Uterus (tissue), 4 donors: Measurements from ENCODE around the gene SDC1. TPM values are rescaled to one million over a fixed set of nuclear protein-coding genes. Genes with fewer than 3 reads are reported as not detected.

Experiments
- DNase-seq, 2 donors: peaks; one replicate each; pipeline ENCODE4 v3.0.0-alpha.2; 2019 to 2020
- H3K27ac ChIP-seq, 2 donors: fragments of 200-600 bp; sonication (generic); 1 replicate in 1 of 2; 2 replicates in 1 of 2; pipeline ENCODE4 v1.5.1; 2016 to 2018
- H3K27me3 ChIP-seq, 2 donors: fragments of 200-600 bp; sonication (generic); one replicate each; pipeline ENCODE4 v1.5.1; 2018 to 2019; ENCODE audit warnings: control low read depth in 1 of 2
- H3K36me3 ChIP-seq, 2 donors: fragments of 200-600 bp; sonication (generic); one replicate each; pipeline ENCODE4 v1.5.1; 2019; ENCODE audit warnings: control low read depth in 1 of 2
- H3K4me1 ChIP-seq, 2 donors: fragments of 200-600 bp; sonication (generic); one replicate each; pipeline ENCODE4 v1.5.1; 2018 to 2019; ENCODE audit warnings: control low read depth in 1 of 2
- H3K4me3 ChIP-seq, 2 donors: fragments of 200-600 bp; sonication (generic); 1 replicate in 1 of 2; 2 replicates in 1 of 2; pipeline ENCODE4 v1.5.1; 2018 to 2019; ENCODE audit warnings: mild to moderate bottlenecking in 1 of 2
- H3K9me3 ChIP-seq, 2 donors: fragments of 200-600 bp; sonication (generic); one replicate each; pipeline ENCODE4 v1.5.1; 2019; ENCODE audit warnings: control low read depth in 1 of 2
- POLR2A ChIP-seq, 2 donors: fragments of 450-650 bp; IDR thresholded peaks; one replicate each; pipeline ENCODE4 v1.6.1; 2016; ENCODE audit warnings: antibody characterized with exemption in 2 of 2, mild to moderate bottlenecking in 1 of 2, moderate library complexity in 1 of 2
- intact Hi-C: fragments of 100-400 bp; cut with DNase I; formaldehyde crosslinking; loops from one replicate; pipeline ENCODE4 v1.15.1; 2023; ENCODE audit warnings: low total_unique reads
- total RNA-seq, 4 donors: library from RNA; depleted of rRNA in 3 of 4; stranded (reverse); fragments of >200 nt in 3 of 4; gene quantifications; one replicate each; pipeline versions ENCODE4 v1.1.0 to v1.2.4, GENCODE V29; 2014 to 2023
- TF ChIP-seq, protein P1 (sequence below), 4 experiments: fragments of 200-600 bp in 2 of 4; fragments of 450-650 bp in 2 of 4; sonication (generic) in 2 of 4; IDR thresholded peaks; one replicate each; pipeline ENCODE4 v1.5.1; 2016 to 2019; ENCODE audit warnings: antibody characterized with exemption in 4 of 4, mild to moderate bottlenecking in 2 of 4, moderate library complexity in 1 of 4
- donor health status: DM: yes; HTN: yes; CAD: no.

SDC1 gene
- total RNA-seq, 4 donors from 2014 or later, result 0.29 to 30.1 (median 3.0) TPM; not detected in 1

DNA sequence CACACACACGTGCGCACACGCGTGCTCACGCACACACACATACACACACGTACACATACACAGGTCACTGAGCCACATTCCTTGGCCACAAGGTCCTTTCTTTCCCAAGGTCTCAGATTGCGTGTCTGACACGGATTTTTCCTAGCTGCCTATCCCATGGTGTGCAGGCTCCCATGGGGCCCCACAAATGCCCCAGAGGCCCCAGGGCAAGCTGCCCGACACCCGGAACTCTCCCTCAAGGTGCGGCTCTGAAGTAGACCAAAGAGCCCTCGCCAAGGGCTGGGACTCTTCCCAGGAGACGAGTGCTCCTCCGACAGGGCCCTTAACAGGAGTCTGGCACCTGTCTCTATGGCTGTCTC is 46.7 kb downstream of the SDC1 start:
- H3K27ac ChIP-seq, result no peak overlapping the region
- no peaks in the 10 kb centered on the region for H3K4me1 ChIP-seq
- H3K4me3 ChIP-seq, result no peak overlapping the region
- no peaks in the 10 kb centered on the region for H3K9me3 ChIP-seq
- H3K36me3 ChIP-seq, result no peaks in the 10 kb centered on the region
- intact Hi-C loops, result no loop called here
- H3K27me3 ChIP-seq, result no peaks in the 10 kb centered on the region
- no peak for DNase-seq
- no peak for TF ChIP-seq POLR2A (IDR thresholded peaks at IDR 0.05)
- TF ChIP-seq, protein P1, sequence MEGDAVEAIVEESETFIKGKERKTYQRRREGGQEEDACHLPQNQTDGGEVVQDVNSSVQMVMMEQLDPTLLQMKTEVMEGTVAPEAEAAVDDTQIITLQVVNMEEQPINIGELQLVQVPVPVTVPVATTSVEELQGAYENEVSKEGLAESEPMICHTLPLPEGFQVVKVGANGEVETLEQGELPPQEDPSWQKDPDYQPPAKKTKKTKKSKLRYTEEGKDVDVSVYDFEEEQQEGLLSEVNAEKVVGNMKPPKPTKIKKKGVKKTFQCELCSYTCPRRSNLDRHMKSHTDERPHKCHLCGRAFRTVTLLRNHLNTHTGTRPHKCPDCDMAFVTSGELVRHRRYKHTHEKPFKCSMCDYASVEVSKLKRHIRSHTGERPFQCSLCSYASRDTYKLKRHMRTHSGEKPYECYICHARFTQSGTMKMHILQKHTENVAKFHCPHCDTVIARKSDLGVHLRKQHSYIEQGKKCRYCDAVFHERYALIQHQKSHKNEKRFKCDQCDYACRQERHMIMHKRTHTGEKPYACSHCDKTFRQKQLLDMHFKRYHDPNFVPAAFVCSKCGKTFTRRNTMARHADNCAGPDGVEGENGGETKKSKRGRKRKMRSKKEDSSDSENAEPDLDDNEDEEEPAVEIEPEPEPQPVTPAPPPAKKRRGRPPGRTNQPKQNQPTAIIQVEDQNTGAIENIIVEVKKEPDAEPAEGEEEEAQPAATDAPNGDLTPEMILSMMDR (IDR thresholded peaks at IDR 0.05), result no peak

DNA sequence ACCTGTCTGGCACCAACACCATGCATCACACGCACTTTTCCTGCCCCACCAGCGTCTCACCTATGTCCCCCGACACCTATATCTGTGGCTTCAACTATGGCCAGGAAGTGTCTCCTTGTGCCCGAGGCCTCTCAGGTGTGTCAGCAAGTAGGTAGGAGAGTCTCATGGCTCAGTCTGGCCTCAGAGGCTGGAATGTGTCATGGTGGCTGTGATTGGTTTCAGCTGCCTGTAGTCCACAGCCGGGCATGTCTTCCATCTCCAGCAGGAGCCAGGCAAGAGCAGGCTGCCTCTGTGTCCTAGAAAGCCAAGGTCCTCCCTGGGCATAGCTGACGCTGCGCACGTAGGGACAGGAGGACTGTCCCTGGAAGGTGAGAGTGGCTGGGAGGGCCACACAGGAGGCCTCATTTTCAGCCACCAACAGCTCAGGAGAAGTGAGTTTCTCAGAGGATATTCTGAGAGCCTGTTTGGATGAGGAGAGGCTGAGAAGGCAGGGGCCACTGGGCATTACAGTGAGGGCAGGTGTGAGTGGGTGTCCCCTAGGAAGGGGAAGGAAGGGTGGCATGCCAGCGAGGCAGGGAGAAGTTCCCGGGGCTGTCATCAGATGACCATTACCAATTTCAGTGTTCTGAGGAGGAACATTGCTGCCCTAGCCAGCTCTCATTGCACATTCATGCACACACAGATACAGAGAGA is 47.2 kb downstream of the SDC1 start:
- H3K4me3 ChIP-seq, result no peak overlapping the region
- no peak for TF ChIP-seq POLR2A (IDR thresholded peaks at IDR 0.05)
- TF ChIP-seq, protein P1 (IDR thresholded peaks at IDR 0.05), result no peak
- H3K9me3 ChIP-seq, result no peaks in the 10 kb centered on the region
- no peaks in the 10 kb centered on the region for H3K36me3 ChIP-seq
- H3K27ac ChIP-seq, result no peak overlapping the region
- no peaks in the 10 kb centered on the region for H3K27me3 ChIP-seq
- no peaks in the 10 kb centered on the region for H3K4me1 ChIP-seq
- no peak for DNase-seq
- intact Hi-C loops, result no loop called here

DNA sequence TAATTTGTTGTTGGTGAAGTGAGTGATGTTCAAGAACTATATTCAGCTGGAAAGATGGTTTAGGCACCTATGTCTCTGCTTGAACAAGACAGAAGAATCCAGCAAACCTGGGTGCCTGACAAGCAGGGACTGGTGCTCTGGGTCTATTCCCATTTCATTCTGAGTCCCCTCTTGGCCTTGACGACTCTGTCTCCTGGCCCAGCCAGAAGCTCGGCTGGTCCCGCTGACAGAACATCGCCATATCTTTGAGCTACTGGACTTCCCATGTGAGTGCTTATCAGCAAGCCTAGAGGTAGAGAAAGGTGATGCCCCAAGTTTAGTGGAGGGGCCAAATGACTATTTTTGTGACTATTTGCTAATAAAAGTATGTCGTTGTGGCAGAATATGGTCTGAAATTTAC is 48.2 kb downstream of the SDC1 start:
- no peak overlapping the region for H3K27ac ChIP-seq
- H3K4me3 ChIP-seq, result no peak overlapping the region

DNA sequence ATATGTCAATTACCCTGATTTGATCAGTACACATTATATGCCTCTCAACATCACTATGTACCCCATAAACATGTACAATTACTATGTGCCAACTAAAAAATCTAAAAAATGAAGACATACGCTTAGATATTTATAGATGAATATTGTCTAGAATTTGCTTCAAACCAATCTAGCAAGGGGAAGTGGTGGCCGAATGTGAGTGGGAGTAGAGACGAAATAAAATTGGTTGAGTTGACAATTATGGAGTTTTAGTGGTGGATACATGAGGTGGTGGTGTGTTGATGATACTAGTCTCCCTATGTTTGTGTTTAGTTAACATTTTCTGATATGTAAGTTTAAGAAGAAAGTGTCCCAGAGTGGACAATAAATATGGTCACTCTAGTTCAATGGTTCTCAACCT is 49.0 kb downstream of the SDC1 start:
- DNase-seq, result no peak
- no peaks in the 10 kb centered on the region for H3K4me1 ChIP-seq
- intact Hi-C loops, result no loop called here
- no peaks in the 10 kb centered on the region for H3K27me3 ChIP-seq
- H3K36me3 ChIP-seq, result no peaks in the 10 kb centered on the region
- no peak for TF ChIP-seq POLR2A (IDR thresholded peaks at IDR 0.05)
- TF ChIP-seq, protein P1 (IDR thresholded peaks at IDR 0.05), result no peak
- no peaks in the 10 kb centered on the region for H3K9me3 ChIP-seq
- no peak overlapping the region for H3K27ac ChIP-seq
- H3K4me3 ChIP-seq, result no peak overlapping the region

More for the DNA sequence above, 48.2 kb downstream of the SDC1 start:
- Histone ChIP-seq H3K27me3 (no peaks in the 10 kb centered on the region), H3K36me3 (no peaks in the 10 kb centered on the region), H3K4me1 (no peaks in the 10 kb centered on the region), H3K9me3 (no peaks in the 10 kb centered on the region)
- intact Hi-C loops, result no loop called here
- DNase-seq, result no peak
- TF ChIP-seq POLR2A (IDR thresholded peaks at IDR 0.05), result no peak
- TF ChIP-seq, protein P1 (IDR thresholded peaks at IDR 0.05), result no peak

DNA sequence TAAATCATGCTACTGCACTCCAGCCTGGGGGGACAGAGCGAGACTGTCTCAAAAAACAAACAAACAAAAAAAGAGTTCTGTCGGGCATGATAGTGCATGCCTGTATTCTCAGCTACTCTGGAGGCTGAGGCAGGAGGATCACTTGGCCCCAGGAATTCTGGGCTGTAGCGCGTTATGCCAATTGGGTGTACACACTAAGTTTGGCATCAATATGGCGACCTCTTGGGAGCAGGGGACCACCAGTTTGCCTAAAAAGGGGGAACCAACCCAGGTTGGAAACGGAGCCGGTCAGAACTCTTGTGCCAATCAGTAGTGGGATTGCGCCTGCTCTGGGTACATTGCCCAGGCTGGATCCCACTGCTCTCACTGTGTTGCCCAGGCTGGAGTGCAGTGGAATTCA is 49.7 kb downstream of the SDC1 start:
- no peak overlapping the region for H3K4me3 ChIP-seq
- H3K27me3 ChIP-seq, result no peaks in the 10 kb centered on the region
- no peaks in the 10 kb centered on the region for H3K36me3 ChIP-seq
- DNase-seq, result no peak
- TF ChIP-seq POLR2A (IDR thresholded peaks at IDR 0.05), result no peak
- TF ChIP-seq, protein P1 (IDR thresholded peaks at IDR 0.05), result no peak
- intact Hi-C loops, result no loop called here
- H3K4me1 ChIP-seq, result no peaks in the 10 kb centered on the region
- H3K9me3 ChIP-seq, result no peaks in the 10 kb centered on the region
- no peak overlapping the region for H3K27ac ChIP-seq
